ENCODE data around the gene UBE2F. TPM values are rescaled to one million over a fixed set of nuclear protein-coding genes. Genes with fewer than 3 reads are reported as not detected.

UBE2F gene
- total RNA-seq, 1 donor from 2014 or later, result 51.4 TPM

GRCh38 chr2:238038203-238038602, 71.4 kb downstream of the UBE2F start:
- intact Hi-C loops (cut with DNase I), result no loop called here
- peaks cover 57% of the 10 kb centered on the region for H3K36me3 ChIP-seq
- ATAC-seq, result no peak

GRCh38 chr2:238039151-238039550, 72.3 kb downstream of the UBE2F start:
- Histone ChIP-seq H3K4me1 (no peaks in the 10 kb centered on the region), H3K27ac (no peak overlapping the region), H3K4me3 (no peak overlapping the region), H3K36me3 (peaks cover 60% of the 10 kb centered on the region), H3K27me3 (no peaks in the 10 kb centered on the region), H3K9me3 (no peaks in the 10 kb centered on the region)
- intact Hi-C loops (cut with DNase I), result no loop called here
- ATAC-seq (no peak), DNase-seq (no peak)
- TF ChIP-seq CTCF (IDR thresholded peaks at IDR 0.05), result no peak

More at GRCh38 chr2:238038203-238038602, 71.4 kb downstream of the UBE2F start:
- DNase-seq, result no peak
- H3K4me3 ChIP-seq, result no peak overlapping the region
- H3K9me3 ChIP-seq, result no peaks in the 10 kb centered on the region
- no peaks in the 10 kb centered on the region for H3K27me3 ChIP-seq
- H3K27ac ChIP-seq, result no peak overlapping the region
- TF ChIP-seq CTCF (IDR thresholded peaks at IDR 0.05), result no peak
- H3K4me1 ChIP-seq, result no peaks in the 10 kb centered on the region

GRCh38 chr2:238039985-238040384, 73.2 kb downstream of the UBE2F start:
- no peaks in the 10 kb centered on the region for H3K4me1 ChIP-seq
- peaks cover 64% of the 10 kb centered on the region for H3K36me3 ChIP-seq
- no peak overlapping the region for H3K27ac ChIP-seq
- no peak for TF ChIP-seq CTCF (IDR thresholded peaks at IDR 0.05)
- intact Hi-C loops (cut with DNase I), result no loop called here
- no peaks in the 10 kb centered on the region for H3K27me3 ChIP-seq
- ATAC-seq, result no peak
- no peak for DNase-seq
- no peak overlapping the region for H3K4me3 ChIP-seq
- H3K9me3 ChIP-seq, result no peaks in the 10 kb centered on the region

GRCh38 chr2:238040918-238041317, 74.1 kb downstream of the UBE2F start:
- TF ChIP-seq CTCF (IDR thresholded peaks at IDR 0.05), result no peak
- H3K27ac ChIP-seq, result no peak overlapping the region
- intact Hi-C loops (cut with DNase I), result no loop called here
- no peaks in the 10 kb centered on the region for H3K4me1 ChIP-seq
- ATAC-seq (no peak), DNase-seq (no peak)
- H3K36me3 ChIP-seq, result peaks cover 57% of the 10 kb centered on the region
- H3K4me3 ChIP-seq, result no peak overlapping the region
- no peaks in the 10 kb centered on the region for H3K9me3 ChIP-seq
- no peaks in the 10 kb centered on the region for H3K27me3 ChIP-seq

GRCh38 chr2:238042090-238042489, 75.3 kb downstream of the UBE2F start:
- intact Hi-C loops (cut with DNase I), result no loop called here
- DNase-seq (no peak), ATAC-seq (no peak)
- Histone ChIP-seq H3K27me3 (no peaks in the 10 kb centered on the region), H3K4me3 (no peak overlapping the region), H3K36me3 (peaks cover 45% of the 10 kb centered on the region), H3K9me3 (no peaks in the 10 kb centered on the region), H3K4me1 (no peaks in the 10 kb centered on the region), H3K27ac (no peak overlapping the region)
- no peak for TF ChIP-seq CTCF (IDR thresholded peaks at IDR 0.05)

Data from upper lobe of right lung (tissue), 1 donor.